ENCODE results near the gene FDXR. TPM values are rescaled to one million over a fixed set of nuclear protein-coding genes. Genes with fewer than 3 reads are reported as not detected.

Gene FDXR
- total and polyA plus RNA-seq, 2 donors (not counting 1 experiment from before 2014, with no cell fraction given) = 4.6 to 7.0 TPM

DNA sequence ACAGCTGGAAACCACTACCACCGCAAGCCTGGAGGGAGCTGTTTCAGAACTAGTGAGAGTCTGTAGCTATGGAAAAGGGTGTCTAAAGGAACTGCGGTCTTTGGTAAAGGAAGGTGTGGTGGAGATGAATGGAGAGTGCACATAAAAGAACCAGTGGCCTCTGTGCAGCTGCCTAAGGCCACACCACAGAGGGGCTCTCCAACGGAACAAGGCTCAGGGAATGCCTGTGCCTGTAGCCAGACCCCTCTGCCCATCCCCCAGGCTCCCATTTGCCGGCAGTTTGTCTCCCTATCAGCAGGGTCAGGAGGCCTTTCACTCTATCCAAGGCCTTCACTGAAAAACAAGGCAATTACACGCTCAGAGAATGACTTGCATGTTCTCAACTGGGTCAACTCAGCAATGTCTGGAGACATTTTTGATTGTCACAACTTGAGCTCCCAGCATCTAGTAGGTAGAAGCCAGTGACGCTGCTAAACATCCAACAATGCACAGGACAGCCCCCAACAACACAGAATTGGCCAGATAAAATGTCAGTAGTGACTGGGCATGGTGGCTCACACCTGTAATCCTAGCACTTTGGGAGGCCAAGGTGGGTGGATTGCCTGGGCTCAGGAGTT lies 3.3 kb upstream of the FDXR start:
- Mint-ChIP-seq H3K27me3 (peaks cover 4% of the 10 kb centered on the region), H3K4me3 (no peak overlapping the region), H3K4me1 (peaks cover 12% of the 10 kb centered on the region), H3K27ac (no peak overlapping the region), H3K9me3 (ENCODE audit: insufficient read depth) (no peaks in the 10 kb centered on the region)
- Histone ChIP-seq H3K27me3 (replicated peaks in 1 of 4; ENCODE audit: control extremely low read depth in 1 of 4, control insufficient read depth in 3 of 4, insufficient read depth in 4 of 4, low read length in 3 of 4) (no peaks in the 10 kb centered on the region), H3K79me2 (ENCODE audit: control insufficient read depth, insufficient read depth, low read length) (peaks cover 8% of the 10 kb centered on the region), H3K9ac (ENCODE audit: low read length) (no peak overlapping the region), H3K27ac (ENCODE audit: low read length in 2 of 2) (no peak overlapping the region), H4K20me1 (ENCODE audit: control insufficient read depth, insufficient read depth, low read length, poor library complexity, severe bottlenecking) (no peaks in the 10 kb centered on the region), H3K9me3 (ENCODE audit: control extremely low read depth in 1 of 3, control insufficient read depth in 2 of 3, insufficient read depth in 1 of 3, low read length in 2 of 3) (no peaks in the 10 kb centered on the region), H3K4me1 (ENCODE audit: control insufficient read depth in 2 of 2, insufficient read depth in 2 of 2, low read length in 2 of 2) (peaks cover 12 to 15% of the 10 kb centered on the region in 2 donors), H2AFZ (ENCODE audit: insufficient read depth, low read depth, low read length, poor library complexity, severe bottlenecking) (no peak overlapping the region), H3K36me3 (replicated peaks in 1 of 2; ENCODE audit: control extremely low read depth in 1 of 2, control insufficient read depth in 1 of 2, extremely low read depth in 1 of 2, insufficient read depth in 2 of 2, low read length in 1 of 2) (no peaks in the 10 kb centered on the region), H3K4me3 (ENCODE audit: control extremely low read depth in 1 of 5, extremely low read depth in 1 of 5, insufficient read depth in 1 of 5, low read depth in 2 of 5, low read length in 4 of 5) (no peak overlapping the region), H3K4me2 (replicated peaks; ENCODE audit: low read depth, low read length, poor library complexity, severe bottlenecking) (no peak overlapping the region)
- ChIA-PET CTCF (interaction anchor here (1.7 to 6.2 kb wide), 2 partner anchors 15 to 82 kb away, joined by 4 to 54 read pairs; partner anchors contain the start of gene GRIN2C), POLR2A (no interaction called here)
- intact Hi-C loops (cut with micrococcal nuclease) = no loop called here
- ATAC-seq (ENCODE audit: low read depth) (no peak), DNase-seq (no peak)
- TF ChIP-seq, protein P1, sequence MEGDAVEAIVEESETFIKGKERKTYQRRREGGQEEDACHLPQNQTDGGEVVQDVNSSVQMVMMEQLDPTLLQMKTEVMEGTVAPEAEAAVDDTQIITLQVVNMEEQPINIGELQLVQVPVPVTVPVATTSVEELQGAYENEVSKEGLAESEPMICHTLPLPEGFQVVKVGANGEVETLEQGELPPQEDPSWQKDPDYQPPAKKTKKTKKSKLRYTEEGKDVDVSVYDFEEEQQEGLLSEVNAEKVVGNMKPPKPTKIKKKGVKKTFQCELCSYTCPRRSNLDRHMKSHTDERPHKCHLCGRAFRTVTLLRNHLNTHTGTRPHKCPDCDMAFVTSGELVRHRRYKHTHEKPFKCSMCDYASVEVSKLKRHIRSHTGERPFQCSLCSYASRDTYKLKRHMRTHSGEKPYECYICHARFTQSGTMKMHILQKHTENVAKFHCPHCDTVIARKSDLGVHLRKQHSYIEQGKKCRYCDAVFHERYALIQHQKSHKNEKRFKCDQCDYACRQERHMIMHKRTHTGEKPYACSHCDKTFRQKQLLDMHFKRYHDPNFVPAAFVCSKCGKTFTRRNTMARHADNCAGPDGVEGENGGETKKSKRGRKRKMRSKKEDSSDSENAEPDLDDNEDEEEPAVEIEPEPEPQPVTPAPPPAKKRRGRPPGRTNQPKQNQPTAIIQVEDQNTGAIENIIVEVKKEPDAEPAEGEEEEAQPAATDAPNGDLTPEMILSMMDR (IDR thresholded peaks at IDR 0.05) = no peak
- TF ChIP-seq EZH2 (IDR thresholded peaks at IDR 0.05; ENCODE audit: borderline replicate concordance, insufficient read depth, low read depth, low read length, poor library complexity, severe bottlenecking) = no peak
- 90% methylated on average over 6 of the region's 6 CpGs for WGBS (ENCODE audit: insufficient coverage)

DNA sequence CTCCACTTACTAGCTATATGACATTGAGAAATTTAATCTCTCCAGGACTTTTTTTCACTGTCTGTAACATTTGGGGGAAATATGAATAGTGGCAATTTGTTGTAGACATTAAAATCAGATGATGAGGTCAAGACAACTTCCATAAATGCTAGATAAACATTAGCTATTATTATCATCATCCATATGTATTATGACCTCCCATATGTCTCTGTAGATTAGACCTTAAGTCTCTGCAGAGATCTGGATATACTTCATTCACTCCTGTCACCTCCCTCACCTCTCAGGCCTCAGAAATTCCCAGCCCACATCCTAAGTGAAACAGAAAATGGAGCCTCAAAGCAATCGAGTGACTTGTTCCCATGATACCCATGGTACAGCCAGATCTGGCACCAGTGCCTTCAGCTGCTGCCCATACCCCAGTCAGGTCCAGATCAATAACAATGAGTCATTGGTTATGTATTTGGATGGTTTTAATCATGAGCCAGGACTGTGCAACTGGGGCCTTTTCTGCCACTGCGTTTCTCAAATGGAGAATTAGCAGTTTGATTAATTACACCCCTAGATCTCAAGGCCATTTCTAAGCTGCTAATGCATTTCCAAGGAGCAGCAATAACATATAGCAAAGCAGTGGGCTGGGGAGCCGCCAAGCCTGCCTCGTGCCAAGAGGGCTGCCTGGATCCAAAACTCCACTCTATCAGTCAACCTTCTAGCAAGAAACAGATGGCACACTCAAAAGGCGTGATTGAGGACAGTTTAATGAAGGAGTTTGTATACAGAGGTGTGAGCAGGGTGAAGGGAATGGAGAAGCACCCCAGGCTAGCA lies 2.6 kb upstream of the FDXR start:
- Mint-ChIP-seq H3K27ac (no peak overlapping the region), H3K27me3 (peaks cover 4% of the 10 kb centered on the region), H3K4me1 (peaks cover 12% of the 10 kb centered on the region), H3K4me3 (peak overlapping the region; percentile 7), H3K9me3 (ENCODE audit: insufficient read depth) (no peaks in the 10 kb centered on the region)
- CTCF ChIA-PET = interaction anchor here (1.6 to 6.2 kb wide), 3 partner anchors 14 to 218 kb away, joined by 4 to 54 read pairs (median 5); partner anchors contain the start of gene GRIN2C
- intact Hi-C loops (cut with micrococcal nuclease) = no loop called here
- H3K27me3 ChIP-seq (replicated peaks in 1 of 4; ENCODE audit: control extremely low read depth in 1 of 4, control insufficient read depth in 3 of 4, insufficient read depth in 4 of 4, low read length in 3 of 4) = no peaks in the 10 kb centered on the region
- H3K9ac ChIP-seq (ENCODE audit: low read length) = no peak overlapping the region
- no peak for ATAC-seq (ENCODE audit: low read depth)
- H3K9me3 ChIP-seq (ENCODE audit: control extremely low read depth in 1 of 3, control insufficient read depth in 2 of 3, insufficient read depth in 1 of 3, low read length in 2 of 3) = no peaks in the 10 kb centered on the region
- no peak for TF ChIP-seq EZH2 (IDR thresholded peaks at IDR 0.05; ENCODE audit: borderline replicate concordance, insufficient read depth, low read depth, low read length, poor library complexity, severe bottlenecking)
- TF ChIP-seq, protein P1 (IDR thresholded peaks at IDR 0.05) = no peak
- peaks cover 12 to 15% of the 10 kb centered on the region in 2 donors for H3K4me1 ChIP-seq (ENCODE audit: control insufficient read depth in 2 of 2, insufficient read depth in 2 of 2, low read length in 2 of 2)
- 86% methylated on average over 2 of the region's 5 CpGs for WGBS (ENCODE audit: insufficient coverage)
- DNase-seq = no peak
- H4K20me1 ChIP-seq (ENCODE audit: control insufficient read depth, insufficient read depth, low read length, poor library complexity, severe bottlenecking) = no peaks in the 10 kb centered on the region
- H3K4me2 ChIP-seq (replicated peaks; ENCODE audit: low read depth, low read length, poor library complexity, severe bottlenecking) = no peak overlapping the region
- H3K79me2 ChIP-seq (ENCODE audit: control insufficient read depth, insufficient read depth, low read length) = peaks cover 8% of the 10 kb centered on the region
- no peak overlapping the region for H2AFZ ChIP-seq (ENCODE audit: insufficient read depth, low read depth, low read length, poor library complexity, severe bottlenecking)
- POLR2A ChIA-PET = no interaction called here
- no peaks in the 10 kb centered on the region for H3K36me3 ChIP-seq (replicated peaks in 1 of 2; ENCODE audit: control extremely low read depth in 1 of 2, control insufficient read depth in 1 of 2, extremely low read depth in 1 of 2, insufficient read depth in 2 of 2, low read length in 1 of 2)
- H3K27ac ChIP-seq (ENCODE audit: low read length in 2 of 2) = no peak overlapping the region
- no peak overlapping the region for H3K4me3 ChIP-seq (ENCODE audit: control extremely low read depth in 1 of 5, extremely low read depth in 1 of 5, insufficient read depth in 1 of 5, low read depth in 2 of 5, low read length in 4 of 5)
